GM23338 (cell line): ENCODE measurements around the gene CHCHD3. TPM values are rescaled to one million over a fixed set of nuclear protein-coding genes. Genes with fewer than 3 reads are reported as not detected.

Experiments used
- ATAC-seq: fragments of 200-7000 bp; cut with Tn5 transposase; 3 replicates; pipeline ENCODE4 v1.9.1; 2020
- DNase-seq: peaks from one replicate; pipeline ENCODE4 v3.0.0-alpha.2; 2015; ENCODE audit warnings: low spot score
- H2AFZ ChIP-seq: fragments of 200-600 bp; sonication (generic); 2 replicates; pipeline ENCODE4 v1.8.0; 2016; ENCODE audit warnings: antibody characterized with exemption, mild to moderate bottlenecking, moderate library complexity
- H3F3A ChIP-seq: fragments of 200-600 bp; sonication (generic); replicated peaks from 2 replicates; pipeline ENCODE4 v1.8.0; 2017; ENCODE audit warnings: antibody characterized with exemption, mixed run types, low read depth
- H3K27ac ChIP-seq: fragments of 200-600 bp; sonication (generic); 2 replicates; pipeline ENCODE4 v1.6.1; 2016; ENCODE audit warnings: low read depth
- H3K27me3 ChIP-seq: fragments of 200-600 bp; sonication (generic); 2 replicates; pipeline ENCODE4 v1.8.0; 2016; ENCODE audit warnings: mild to moderate bottlenecking, mixed run types, moderate library complexity; ENCODE audit not compliant: insufficient read depth
- H3K36me3 ChIP-seq: fragments of 200-600 bp; sonication (generic); 2 replicates; pipeline ENCODE4 v1.8.0; 2016; ENCODE audit warnings: mild to moderate bottlenecking; ENCODE audit not compliant: insufficient read depth
- H3K4me1 ChIP-seq: fragments of 200-600 bp; sonication (generic); 2 replicates; pipeline ENCODE4 v1.8.0; 2016; ENCODE audit warnings: mild to moderate bottlenecking, moderate library complexity; ENCODE audit not compliant: insufficient read depth
- H3K4me2 ChIP-seq: fragments of 200-600 bp; sonication (generic); 2 replicates; pipeline ENCODE4 v1.7.1; 2017; ENCODE audit warnings: mixed run types
- H3K4me3 ChIP-seq: fragments of 200-600 bp; sonication (generic); 2 replicates; pipeline ENCODE4 v1.6.1; 2016; ENCODE audit warnings: mixed run types
- H3K79me2 ChIP-seq: fragments of 200-600 bp; sonication (generic); replicated peaks from 2 replicates; pipeline ENCODE4 v1.8.0; 2017; ENCODE audit warnings: mild to moderate bottlenecking; ENCODE audit not compliant: insufficient read depth
- H3K9me2 ChIP-seq: fragments of 200-600 bp; sonication (generic); 2 replicates; pipeline ENCODE4 v1.8.0; 2017; ENCODE audit not compliant: insufficient read depth
- H4K20me1 ChIP-seq: fragments of 200-600 bp; sonication (generic); replicated peaks from 2 replicates; pipeline ENCODE4 v1.8.0; 2017; ENCODE audit warnings: mild to moderate bottlenecking; ENCODE audit not compliant: insufficient read depth
- H3K27ac Mint-ChIP-seq: 2 replicates; pipeline ENCODE4 v1.8.0; 2020; ENCODE audit warnings: inconsistent platforms, mild to moderate bottlenecking, moderate library complexity, mixed read lengths
- H3K27me3 Mint-ChIP-seq: 3 replicates; pipeline ENCODE4 v1.8.0; 2022; ENCODE audit warnings: low read depth, mild to moderate bottlenecking, moderate library complexity, mixed read lengths, inconsistent platforms; ENCODE audit not compliant: insufficient read depth, poor library complexity
- H3K36me3 Mint-ChIP-seq: 3 replicates; pipeline ENCODE4 v1.8.0; 2021; ENCODE audit warnings: low read depth, mild to moderate bottlenecking, inconsistent platforms, moderate library complexity, mixed read lengths
- H3K4me1 Mint-ChIP-seq: 3 replicates; pipeline ENCODE4 v1.8.0; 2020; ENCODE audit warnings: mild to moderate bottlenecking, inconsistent platforms, mixed read lengths
- H3K4me3 Mint-ChIP-seq: 3 replicates; pipeline ENCODE4 v1.8.0; 2021; ENCODE audit warnings: moderate library complexity, mild to moderate bottlenecking, inconsistent platforms, mixed read lengths
- H3K9me3 Mint-ChIP-seq: 3 replicates; pipeline ENCODE4 v1.8.0; 2020; ENCODE audit warnings: moderate library complexity, mild to moderate bottlenecking, inconsistent platforms, mixed read lengths
- EZH2 ChIP-seq: fragments of 200-600 bp; sonication (generic); IDR thresholded peaks from one replicate; pipeline ENCODE4 v1.8.0; 2017; ENCODE audit warnings: antibody characterized with exemption, mild to moderate bottlenecking, low read depth; ENCODE audit not compliant: unreplicated experiment
- EZH2phosphoT487 ChIP-seq: fragments of 200-600 bp; sonication (generic); IDR thresholded peaks from one replicate; pipeline ENCODE4 v1.8.1; 2018; ENCODE audit warnings: antibody characterized with exemption; ENCODE audit not compliant: unreplicated experiment
- JUNB ChIP-seq: IDR thresholded peaks from one replicate; pipeline ENCODE4 v1.6.1; 2016; ENCODE audit warnings: antibody characterized with exemption; ENCODE audit not compliant: unreplicated experiment
- STAT1 ChIP-seq: IDR thresholded peaks from one replicate; pipeline ENCODE4 v1.6.1; 2016; ENCODE audit warnings: antibody characterized with exemption; ENCODE audit not compliant: unreplicated experiment
- ZNF114 ChIP-seq: fragments of 250-450 bp; sonication (Bioruptor Pico); IDR thresholded peaks from 2 replicates; pipeline ENCODE4 v1.5.0; 2020; ENCODE audit warnings: mild to moderate bottlenecking, moderate library complexity
- ZNF331 ChIP-seq: fragments of 250-450 bp; sonication (Bioruptor Pico); IDR thresholded peaks from 2 replicates; pipeline ENCODE4 v1.5.0; 2020; ENCODE audit warnings: low read depth, mild to moderate bottlenecking, moderate library complexity
- polyA plus RNA-seq: library from polyadenylated mRNA; unstranded; fragments of >200 nt; fragmentation: Nextera tagmentation; extraction: Ambion mirVana; gene quantifications from 2 replicates; pipeline ENCODE4 v1.2.1, GENCODE V29; 2016
- total RNA-seq: library from RNA; depleted of rRNA; stranded (reverse); fragments of >200 nt; shearing (Covaris generic); gene quantifications from 2 replicates; pipeline ENCODE4 v1.2.3, GENCODE V29; 2014
- TF ChIP-seq, protein P1 (sequence below): IDR thresholded peaks from one replicate; pipeline ENCODE4 v1.6.1; 2018; ENCODE audit warnings: antibody characterized with exemption; ENCODE audit not compliant: unreplicated experiment
- TF ChIP-seq, protein P2 (sequence below), 2 experiments: fragments of 200-600 bp in 1 of 2; sonication (generic) in 1 of 2; conservative IDR thresholded peaks; 2 replicates each; pipeline versions ENCODE4 v1.5.1 to v1.6.1; 2016 to 2017; ENCODE audit warnings: antibody characterized with exemption in 2 of 2, low read depth in 2 of 2, mild to moderate bottlenecking in 2 of 2, moderate library complexity in 1 of 2
- TF ChIP-seq, protein P3 (sequence below): IDR thresholded peaks from 2 replicates; pipeline ENCODE4 v1.6.1; 2016; ENCODE audit warnings: antibody characterized with exemption

The CHCHD3 gene
- total and polyA plus RNA-seq, 2 experiments from 2014 or later: 107 to 131 TPM

- no peak overlapping the region for H3K4me3 ChIP-seq
- ATAC-seq (no peak), DNase-seq (no peak)
- H3K4me2 ChIP-seq: no peak overlapping the region
- H3K9me3 Mint-ChIP-seq: no peaks in the 10 kb centered on the region
- no peak overlapping the region for H3K27ac ChIP-seq
- no peaks in the 10 kb centered on the region for H3K27me3 ChIP-seq
- no peak overlapping the region for H3K27ac Mint-ChIP-seq
- H3F3A ChIP-seq: no peaks in the 10 kb centered on the region
- H4K20me1 ChIP-seq: no peaks in the 10 kb centered on the region; the same call in 1 of the 2 replicates
- TF ChIP-seq, protein P1, sequence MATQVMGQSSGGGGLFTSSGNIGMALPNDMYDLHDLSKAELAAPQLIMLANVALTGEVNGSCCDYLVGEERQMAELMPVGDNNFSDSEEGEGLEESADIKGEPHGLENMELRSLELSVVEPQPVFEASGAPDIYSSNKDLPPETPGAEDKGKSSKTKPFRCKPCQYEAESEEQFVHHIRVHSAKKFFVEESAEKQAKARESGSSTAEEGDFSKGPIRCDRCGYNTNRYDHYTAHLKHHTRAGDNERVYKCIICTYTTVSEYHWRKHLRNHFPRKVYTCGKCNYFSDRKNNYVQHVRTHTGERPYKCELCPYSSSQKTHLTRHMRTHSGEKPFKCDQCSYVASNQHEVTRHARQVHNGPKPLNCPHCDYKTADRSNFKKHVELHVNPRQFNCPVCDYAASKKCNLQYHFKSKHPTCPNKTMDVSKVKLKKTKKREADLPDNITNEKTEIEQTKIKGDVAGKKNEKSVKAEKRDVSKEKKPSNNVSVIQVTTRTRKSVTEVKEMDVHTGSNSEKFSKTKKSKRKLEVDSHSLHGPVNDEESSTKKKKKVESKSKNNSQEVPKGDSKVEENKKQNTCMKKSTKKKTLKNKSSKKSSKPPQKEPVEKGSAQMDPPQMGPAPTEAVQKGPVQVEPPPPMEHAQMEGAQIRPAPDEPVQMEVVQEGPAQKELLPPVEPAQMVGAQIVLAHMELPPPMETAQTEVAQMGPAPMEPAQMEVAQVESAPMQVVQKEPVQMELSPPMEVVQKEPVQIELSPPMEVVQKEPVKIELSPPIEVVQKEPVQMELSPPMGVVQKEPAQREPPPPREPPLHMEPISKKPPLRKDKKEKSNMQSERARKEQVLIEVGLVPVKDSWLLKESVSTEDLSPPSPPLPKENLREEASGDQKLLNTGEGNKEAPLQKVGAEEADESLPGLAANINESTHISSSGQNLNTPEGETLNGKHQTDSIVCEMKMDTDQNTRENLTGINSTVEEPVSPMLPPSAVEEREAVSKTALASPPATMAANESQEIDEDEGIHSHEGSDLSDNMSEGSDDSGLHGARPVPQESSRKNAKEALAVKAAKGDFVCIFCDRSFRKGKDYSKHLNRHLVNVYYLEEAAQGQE: no peak
- TF ChIP-seq ZNF114 (CRISPR knock-in tag) (no peak), EZH2 (no peak), EZH2phosphoT487 (no peak), JUNB (no peak), STAT1 (no peak), ZNF331 (CRISPR knock-in tag) (no peak)
- H3K27me3 Mint-ChIP-seq: no peaks in the 10 kb centered on the region
- H3K79me2 ChIP-seq: no peaks in the 10 kb centered on the region
- no peaks in the 10 kb centered on the region for H3K36me3 Mint-ChIP-seq
- H3K4me3 Mint-ChIP-seq: no peak overlapping the region
- peaks cover 4% of the 10 kb centered on the region; the same call in 2 of the 3 replicates for H3K4me1 Mint-ChIP-seq
- no peaks in the 10 kb centered on the region for H3K36me3 ChIP-seq
- H3K4me1 ChIP-seq: no peaks in the 10 kb centered on the region
- H3K9me2 ChIP-seq: no peaks in the 10 kb centered on the region
- no peak overlapping the region for H2AFZ ChIP-seq
Observed at GRCh38 chr7:132797152-132797551, 284.7 kb downstream of the CHCHD3 start.

DNA sequence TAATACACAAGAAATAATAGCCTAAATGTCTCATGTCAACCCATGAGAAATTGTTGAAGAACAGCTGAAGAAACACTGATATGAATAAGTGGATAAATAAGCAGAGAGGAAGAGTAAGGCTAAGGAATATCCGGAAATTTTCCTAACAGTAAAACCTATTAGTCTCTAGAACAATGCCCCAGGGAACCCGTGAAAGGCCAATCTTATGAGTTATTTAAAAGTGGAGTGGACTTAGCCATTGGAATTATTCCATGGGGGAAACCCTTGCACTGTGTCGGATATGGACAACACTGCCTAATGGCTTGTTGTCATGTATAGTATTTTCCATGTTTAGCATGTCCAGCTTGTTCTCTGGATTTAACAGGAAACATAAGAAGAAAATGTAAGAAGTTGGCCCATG, 288.4 kb downstream of the CHCHD3 start:
- Mint-ChIP-seq H3K27me3 (peaks cover 2% of the 10 kb centered on the region), H3K4me1 (peaks cover 4% of the 10 kb centered on the region; the same call in 2 of the 3 replicates), H3K27ac (no peak overlapping the region), H3K9me3 (no peaks in the 10 kb centered on the region), H3K36me3 (no peaks in the 10 kb centered on the region), H3K4me3 (no peak overlapping the region)
- Histone ChIP-seq H3K4me1 (no peaks in the 10 kb centered on the region), H2AFZ (no peak overlapping the region), H3K27me3 (no peaks in the 10 kb centered on the region), H3K4me3 (no peak overlapping the region), H3K9me2 (no peaks in the 10 kb centered on the region), H3K27ac (no peak overlapping the region), H4K20me1 (no peaks in the 10 kb centered on the region; the same call in 1 of the 2 replicates), H3K36me3 (no peaks in the 10 kb centered on the region), H3F3A (no peaks in the 10 kb centered on the region), H3K4me2 (no peak overlapping the region), H3K79me2 (no peaks in the 10 kb centered on the region)
- DNase-seq: no peak
- ATAC-seq: no peak
- TF ChIP-seq JUNB (no peak), ZNF331 (CRISPR knock-in tag) (no peak), ZNF114 (CRISPR knock-in tag) (no peak), EZH2 (no peak)
- TF ChIP-seq, protein P1: no peak
- TF ChIP-seq, protein P2, sequence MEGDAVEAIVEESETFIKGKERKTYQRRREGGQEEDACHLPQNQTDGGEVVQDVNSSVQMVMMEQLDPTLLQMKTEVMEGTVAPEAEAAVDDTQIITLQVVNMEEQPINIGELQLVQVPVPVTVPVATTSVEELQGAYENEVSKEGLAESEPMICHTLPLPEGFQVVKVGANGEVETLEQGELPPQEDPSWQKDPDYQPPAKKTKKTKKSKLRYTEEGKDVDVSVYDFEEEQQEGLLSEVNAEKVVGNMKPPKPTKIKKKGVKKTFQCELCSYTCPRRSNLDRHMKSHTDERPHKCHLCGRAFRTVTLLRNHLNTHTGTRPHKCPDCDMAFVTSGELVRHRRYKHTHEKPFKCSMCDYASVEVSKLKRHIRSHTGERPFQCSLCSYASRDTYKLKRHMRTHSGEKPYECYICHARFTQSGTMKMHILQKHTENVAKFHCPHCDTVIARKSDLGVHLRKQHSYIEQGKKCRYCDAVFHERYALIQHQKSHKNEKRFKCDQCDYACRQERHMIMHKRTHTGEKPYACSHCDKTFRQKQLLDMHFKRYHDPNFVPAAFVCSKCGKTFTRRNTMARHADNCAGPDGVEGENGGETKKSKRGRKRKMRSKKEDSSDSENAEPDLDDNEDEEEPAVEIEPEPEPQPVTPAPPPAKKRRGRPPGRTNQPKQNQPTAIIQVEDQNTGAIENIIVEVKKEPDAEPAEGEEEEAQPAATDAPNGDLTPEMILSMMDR (conservative IDR thresholded peaks at IDR 0.05; ENCODE audit: low read depth in 2 of 2): no peak
- TF ChIP-seq, protein P3, sequence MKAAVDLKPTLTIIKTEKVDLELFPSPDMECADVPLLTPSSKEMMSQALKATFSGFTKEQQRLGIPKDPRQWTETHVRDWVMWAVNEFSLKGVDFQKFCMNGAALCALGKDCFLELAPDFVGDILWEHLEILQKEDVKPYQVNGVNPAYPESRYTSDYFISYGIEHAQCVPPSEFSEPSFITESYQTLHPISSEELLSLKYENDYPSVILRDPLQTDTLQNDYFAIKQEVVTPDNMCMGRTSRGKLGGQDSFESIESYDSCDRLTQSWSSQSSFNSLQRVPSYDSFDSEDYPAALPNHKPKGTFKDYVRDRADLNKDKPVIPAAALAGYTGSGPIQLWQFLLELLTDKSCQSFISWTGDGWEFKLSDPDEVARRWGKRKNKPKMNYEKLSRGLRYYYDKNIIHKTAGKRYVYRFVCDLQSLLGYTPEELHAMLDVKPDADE: no peak
